ENCODE measurements around the gene DNAH10. TPM values are rescaled to one million over a fixed set of nuclear protein-coding genes. Genes with fewer than 3 reads are reported as not detected.

DNAH10 gene
- polyA plus RNA-seq, 2 of the 4 experiments (the other 2 are of a cell fraction) = 0.14 to 0.39 TPM

- Histone ChIP-seq H3K4me3 (no peak overlapping the region), H3K4me1 (no peaks in the 10 kb centered on the region), H3K27ac (no peak overlapping the region), H3K4me2 (no peak overlapping the region), H3K9me3 (peaks cover 2% of the 10 kb centered on the region; the same call in 2 of the 3 replicates)
- CTCF ChIA-PET = no interaction called here
- TF ChIP-seq PHF8 (IDR thresholded peaks at IDR 0.05; ENCODE audit: borderline replicate concordance, low read depth) = no peak
- no peak for TF ChIP-seq RNF2 (IDR thresholded peaks at IDR 0.05; ENCODE audit: borderline replicate concordance, low read depth)
- TF ChIP-seq FOSL2 (IDR thresholded peaks at IDR 0.05) = no peak
- no peak for TF ChIP-seq FOSL2 (CRISPR knock-in tag; IDR thresholded peaks at IDR 0.05)
- ATAC-seq = peak in 1 of 2 experiments; percentile 43; a peak in 1 of 6 replicates
- under 1% methylated on average over 3 of the region's 3 CpGs for WGBS (ENCODE audit: missing lambda C conversion rate)
- POLR2A ChIA-PET = no interaction called here
- FAIRE-seq = no peak
- DNase-seq (ENCODE audit: low read depth in 1 of 2, low spot score in 1 of 2) = no peak
These were observed 98.3 kb downstream of the DNAH10 start for GRCh38 chr12:123860377-123860776.

GRCh38 chr12:123861392-123861791 lies 99.3 kb downstream of the DNAH10 start:
- Histone ChIP-seq H3K4me3 (no peak overlapping the region), H3K9me3 (peaks cover 2% of the 10 kb centered on the region; the same call in 2 of the 3 replicates), H3K27ac (no peak overlapping the region), H3K4me1 (no peaks in the 10 kb centered on the region), H3K4me2 (no peak overlapping the region)
- CTCF ChIA-PET = no interaction called here
- no peak for FAIRE-seq
- POLR2A ChIA-PET = no interaction called here
- no peak for DNase-seq (ENCODE audit: low read depth in 1 of 2, low spot score in 1 of 2)
- WGBS (ENCODE audit: missing lambda C conversion rate) = 21% methylated on average over 4 of the region's 4 CpGs
- no peak for ATAC-seq
- TF ChIP-seq CTCF (IDR thresholded peaks at IDR 0.05) = no peak
- TF ChIP-seq PHF8 (IDR thresholded peaks at IDR 0.05; ENCODE audit: borderline replicate concordance, low read depth) = no peak
- TF ChIP-seq ZFP36 (IDR thresholded peaks at IDR 0.05; ENCODE audit: borderline replicate concordance, partially characterized antibody) = no peak
- no peak for TF ChIP-seq BHLHE40 (IDR thresholded peaks at IDR 0.05; ENCODE audit: low read depth, low read length)
- no peak for TF ChIP-seq FOSB (CRISPR knock-in tag; IDR thresholded peaks at IDR 0.05)
- TF ChIP-seq TP53 (CRISPR knock-in tag; IDR thresholded peaks at IDR 0.05) = no peak
- TF ChIP-seq SMC3 (IDR thresholded peaks at IDR 0.05) = no peak
- no peak for TF ChIP-seq HOXB13 (CRISPR knock-in tag; IDR thresholded peaks at IDR 0.05; ENCODE audit: low read depth)

GRCh38 chr12:123867141-123867540 lies 105.0 kb downstream of the DNAH10 start:
- ChIA-PET CTCF (no interaction called here), POLR2A (no interaction called here)
- FAIRE-seq (no peak), ATAC-seq (no peak), DNase-seq (ENCODE audit: low read depth in 1 of 2, low spot score in 1 of 2) (no peak)
- H3K4me3 ChIP-seq = no peak overlapping the region
- WGBS (ENCODE audit: missing lambda C conversion rate) = 0% methylated on average over 1 of the region's 1 CpG
- TF ChIP-seq ZFP36 (IDR thresholded peaks at IDR 0.05; ENCODE audit: borderline replicate concordance, partially characterized antibody) = no peak
- peak in 1 of 2 experiments; percentile 16; a peak in 1 of 4 replicates for TF ChIP-seq CEBPB (IDR thresholded peaks at IDR 0.05)
- no peak overlapping the region for H3K27ac ChIP-seq
- H3K4me2 ChIP-seq = no peak overlapping the region
- H3K4me1 ChIP-seq = no peaks in the 10 kb centered on the region
- H3K9me3 ChIP-seq = peaks cover 5% of the 10 kb centered on the region; the same call in 1 of the 3 replicates

- ATAC-seq = no peak
- H3K4me3 ChIP-seq = no peak overlapping the region
- peaks cover 5% of the 10 kb centered on the region; the same call in 1 of the 3 replicates for H3K9me3 ChIP-seq
- TF ChIP-seq HDAC2 (IDR thresholded peaks at IDR 0.05) (no peak), NFE2L2 (conservative IDR thresholded peaks at IDR 0.05; ENCODE audit: low read length) (no peak), SREBF2 (IDR thresholded peaks at IDR 0.05) (no peak), RAD21 (conservative IDR thresholded peaks at IDR 0.05 in 1 of 2, IDR thresholded peaks at IDR 0.05 in 1 of 2) (no peak), GATA3 (IDR thresholded peaks at IDR 0.05; ENCODE audit: borderline replicate concordance) (no peak), KDM1A (IDR thresholded peaks at IDR 0.05; ENCODE audit: low read depth) (no peak), ZFP36 (IDR thresholded peaks at IDR 0.05; ENCODE audit: borderline replicate concordance, partially characterized antibody) (no peak), ATOH8 (CRISPR knock-in tag; IDR thresholded peaks at IDR 0.05; ENCODE audit: low read depth) (no peak), E2F6 (IDR thresholded peaks at IDR 0.05; ENCODE audit: borderline replicate concordance, low read depth) (no peak), EP300 (IDR thresholded peaks at IDR 0.05) (no peak), RFX5 (IDR thresholded peaks at IDR 0.05) (no peak), ZNF302 (CRISPR knock-in tag; IDR thresholded peaks at IDR 0.05) (no peak), HES2 (IDR thresholded peaks at IDR 0.05) (no peak), RNF2 (IDR thresholded peaks at IDR 0.05; ENCODE audit: borderline replicate concordance, low read depth) (no peak), HOXB5 (CRISPR knock-in tag; IDR thresholded peaks at IDR 0.05) (no peak), CTCF (IDR thresholded peaks at IDR 0.05) (no peak)
- ChIA-PET POLR2A (no interaction called here), CTCF (interaction anchor here (1.3 kb wide), 1 partner anchor 37 kb away, joined by 3 read pairs; no protein-coding TSS in a partner anchor)
- H3K4me1 ChIP-seq = no peaks in the 10 kb centered on the region
- FAIRE-seq = no peak
- no peak overlapping the region for H3K27ac ChIP-seq
- no peak overlapping the region for H3K4me2 ChIP-seq
- 61% methylated on average over 10 of the region's 10 CpGs for WGBS (ENCODE audit: missing lambda C conversion rate)
- no peak for DNase-seq (ENCODE audit: low read depth in 1 of 2, low spot score in 1 of 2)
These were observed 106.7 kb downstream of the DNAH10 start for GRCh38 chr12:123868791-123869190.
